K562 (cell line): ENCODE measurements around the gene GRAMD4. TPM values are rescaled to one million over a fixed set of nuclear protein-coding genes. Genes with fewer than 3 reads are reported as not detected.

Experiments used
- ATAC-seq: fragments of 200-7000 bp; cut with Tn5 transposase; 3 replicates; pipeline ENCODE4 v1.9.1; 2020; ENCODE audit warnings: moderate library complexity
- BruUV-seq: library from RNA; stranded (reverse); fragments of 400-500 nt; replicated peaks from 2 replicates; lab custom pipeline; 2021; lab: Mats Ljungman, UMichigan
- CTCF ChIA-PET: fragments of 300-600 bp; formaldehyde crosslinking; extraction: SDS; loops from one replicate; lab custom pipeline; 2021; ENCODE audit warnings: low intra/inter-chr PET ratio; lab: Yijun Ruan, JAX
- POLR2A ChIA-PET: fragments of 300-600, 350-650 bp; sonication (Branson Sonifier 250); formaldehyde crosslinking; extraction: SDS; loops from one replicate; lab custom pipeline; 2021; ENCODE audit warnings: antibody characterized with exemption, inconsistent platforms; lab: Yijun Ruan, JAX
- DNase-seq, 4 experiments: peaks; one replicate each; pipeline versions ENCODE4 v3.0.0 to v3.0.0-alpha.2; 2011 to 2018; ENCODE audit warnings: low spot score in 3 of 4, mixed read lengths in 3 of 4; ENCODE audit errors: extremely low read depth in 1 of 4
- FAIRE-seq: peaks from 2 replicates; lab custom pipeline; 2011; peaks lifted over from hg19 to GRCh38; lab: Jason Lieb, UNC
- H2AFZ ChIP-seq: 2 replicates; pipeline ENCODE4 v1.6.0; 2011; ENCODE audit warnings: low read depth, low read length, control low read depth, inconsistent platforms
- H3K27ac ChIP-seq: fragments of 200-600 bp; 3 replicates; pipeline ENCODE4 v1.8.0; 2011; ENCODE audit warnings: low read depth, mild to moderate bottlenecking, control low read depth, inconsistent platforms, low read length, moderate library complexity, mixed read lengths; ENCODE audit errors: extremely low read depth
- H3K27me3 ChIP-seq, 2 experiments: fragments of 300-600 bp in 1 of 2; 2 replicates in 1 of 2; 3 replicates in 1 of 2; pipeline versions ENCODE4 v1.6.0 to v1.8.0; 2011; ENCODE audit warnings: inconsistent platforms in 2 of 2, low read length in 2 of 2, mild to moderate bottlenecking in 1 of 2, mixed read lengths in 1 of 2, moderate library complexity in 1 of 2; ENCODE audit not compliant: control insufficient read depth in 2 of 2, insufficient read depth in 2 of 2
- H3K36me3 ChIP-seq: fragments of 300-600 bp; 3 replicates; pipeline ENCODE4 v1.8.0; 2011; ENCODE audit warnings: mild to moderate bottlenecking, low read length, inconsistent platforms; ENCODE audit not compliant: control insufficient read depth, insufficient read depth
- H3K4me1 ChIP-seq, 2 experiments: fragments of 200-600 bp in 1 of 2; replicated peaks in 1 of 2; 2 replicates in 1 of 2; 3 replicates in 1 of 2; pipeline versions ENCODE4 v1.5.1 to v1.8.0; 2011; ENCODE audit warnings: inconsistent platforms in 2 of 2, low read length in 2 of 2, mild to moderate bottlenecking in 1 of 2, mixed read lengths in 1 of 2, moderate library complexity in 1 of 2; ENCODE audit not compliant: control insufficient read depth in 2 of 2, insufficient read depth in 2 of 2
- H3K4me2 ChIP-seq: 2 replicates; pipeline ENCODE4 v1.6.1; 2011; ENCODE audit warnings: low read length, control low read depth, inconsistent platforms, mixed read lengths; ENCODE audit not compliant: insufficient read depth
- H3K4me3 ChIP-seq: fragments of 200-600 bp; sonication (generic), shearing (Covaris generic); 2 replicates; pipeline ENCODE4 v1.5.1; 2016; ENCODE audit warnings: control low read depth, inconsistent platforms
- H3K79me2 ChIP-seq: fragments of 200-600 bp; 3 replicates; pipeline ENCODE4 v1.8.0; 2011; ENCODE audit warnings: low read length, inconsistent platforms; ENCODE audit not compliant: control insufficient read depth, insufficient read depth
- H3K9ac ChIP-seq, 2 experiments: 2 replicates each; pipeline versions ENCODE4 v1.6.0 to v1.6.1; 2011; ENCODE audit warnings: low read depth in 2 of 2, low read length in 2 of 2, control low read depth in 1 of 2, inconsistent platforms in 1 of 2, mild to moderate bottlenecking in 1 of 2, mixed read lengths in 1 of 2; ENCODE audit not compliant: insufficient read depth in 1 of 2
- H3K9me1 ChIP-seq: one replicate; pipeline ENCODE4 v1.6.0; 2011; ENCODE audit warnings: inconsistent platforms, mild to moderate bottlenecking, low read length, moderate library complexity; ENCODE audit not compliant: control insufficient read depth, insufficient read depth
- H3K9me3 ChIP-seq: replicated peaks from 2 replicates; pipeline ENCODE4 v1.5.1; 2011; ENCODE audit warnings: low read depth, low read length, inconsistent platforms; ENCODE audit not compliant: control insufficient read depth, insufficient read depth
- H4K20me1 ChIP-seq: replicated peaks from 2 replicates; pipeline ENCODE4 v1.6.1; 2011; ENCODE audit warnings: low read length, inconsistent platforms, mixed read lengths; ENCODE audit not compliant: control insufficient read depth, insufficient read depth
- HMGN3 ChIP-seq: IDR thresholded peaks from 2 replicates; pipeline ENCODE4 v1.6.1; 2011; ENCODE audit warnings: borderline replicate concordance, low read depth, mild to moderate bottlenecking, mixed read lengths, low read length; ENCODE audit not compliant: insufficient read length; ENCODE audit errors: extremely low read depth
- SAFB ChIP-seq: fragments of 200-400 bp; formaldehyde crosslinking; IDR thresholded peaks from 2 replicates; pipeline ENCODE4 v1.6.1; 2017; ENCODE audit warnings: low read depth, low read length, borderline replicate concordance
- ZNF695 ChIP-seq: fragments of 450-650 bp; formaldehyde crosslinking; IDR thresholded peaks from 2 replicates; pipeline ENCODE4 v1.4.0; 2020; ENCODE audit warnings: mild to moderate bottlenecking, moderate library complexity
- WGBS: fragments of 100-300 bp; shearing (Covaris generic); methylation state at CpG from one replicate; pipeline ENCODE4 v1.1.6; 2016; ENCODE audit warnings: low coverage, mixed read lengths; ENCODE audit not compliant: insufficient coverage; ENCODE audit errors: missing lambda C conversion rate; 5-methylcytosine and 5-hydroxymethylcytosine counted together
- in situ Hi-C: fragments of 300-500 bp; cut with MboI; formaldehyde crosslinking; loops from 4 replicates; pipeline ENCODE4 v1.15.0; 2018; ENCODE audit warnings: inconsistent platforms, mixed read lengths
- intact Hi-C: fragments of 100-400 bp; cut with micrococcal nuclease; formaldehyde crosslinking; loops from 2 replicates; pipeline ENCODE4 v1.14.2; 2022
- polyA plus RNA-seq, 8 experiments: library from polyadenylated mRNA; depleted of rRNA in 4 of 8; stranded (reverse) in 5 of 8; unstranded in 3 of 8; fragments of >200 nt; fragmentation: Nextera tagmentation in 2 of 8; fragmentation: Illumina TruSeq in 1 of 8; extraction: Ambion mirVana in 2 of 8; extraction: Trizol in 1 of 8; gene quantifications; 2 replicates each; pipeline versions ENCODE4 v1.2.1 to v1.2.3, GENCODE V29; 2011 to 2014; ENCODE audit warnings: inconsistent platforms in 1 of 8, missing spikeins in 1 of 8
- total RNA-seq, 7 experiments: library from RNA; depleted of rRNA in 6 of 7; stranded (reverse); fragments of >200 nt in 6 of 7; fragmentation: Illumina TruSeq in 2 of 7; extraction: Trizol in 2 of 7; gene quantifications; 2 replicates each; pipeline versions ENCODE4 v1.2.1 to v1.2.3, GENCODE V29; 2011 to 2021; ENCODE audit warnings: low replicate concordance in 1 of 7
- TF ChIP-seq, protein P1 (sequence below): fragments of 150-350 bp; IDR thresholded peaks from 2 replicates; pipeline ENCODE4 v1.6.1; 2014; ENCODE audit warnings: low read depth, mild to moderate bottlenecking, low read length, borderline replicate concordance

The GRAMD4 gene
- total and polyA plus RNA-seq, 9 of the 15 experiments (the other 6 are each of a cell fraction or from before 2014, with no cell fraction given) = 0.18 to 44.8 (median 18.6) TPM

DNA sequence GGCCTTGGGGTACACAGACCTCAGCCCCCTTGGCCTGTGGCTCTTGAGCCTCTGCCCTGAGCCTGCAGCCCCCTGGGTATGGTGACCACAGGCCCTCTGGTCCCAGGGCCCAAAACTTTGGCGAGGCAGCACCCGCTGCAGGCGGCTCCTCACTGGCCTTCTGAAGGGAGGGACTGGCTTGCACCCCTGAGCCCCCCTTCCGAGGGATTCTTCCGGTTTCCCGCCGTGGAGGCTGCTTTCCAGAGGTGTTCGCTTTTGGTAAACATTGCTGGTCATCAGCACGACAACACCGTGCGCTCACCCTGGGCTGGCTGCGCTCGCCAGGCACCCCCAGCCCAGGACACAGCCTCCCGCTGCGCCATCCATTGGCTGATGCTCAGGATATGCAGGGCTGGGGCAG lies 42.0 kb downstream of the GRAMD4 start:
- WGBS = 92% methylated on average over 8 of the region's 15 CpGs
- peaks cover 29% of the 10 kb centered on the region; the same call in 1 of the 3 replicates for H3K36me3 ChIP-seq
- H3K27me3 ChIP-seq = no peaks in the 10 kb centered on the region
- ATAC-seq = no peak
- no peak for DNase-seq
- no peak overlapping the region; a peak in 1 of 4 replicates for H3K9ac ChIP-seq
- CTCF ChIA-PET = no interaction called here
- TF ChIP-seq HMGN3 (no peak), SAFB (no peak), ZNF695 (CRISPR knock-in tag) (no peak)
- TF ChIP-seq, protein P1, sequence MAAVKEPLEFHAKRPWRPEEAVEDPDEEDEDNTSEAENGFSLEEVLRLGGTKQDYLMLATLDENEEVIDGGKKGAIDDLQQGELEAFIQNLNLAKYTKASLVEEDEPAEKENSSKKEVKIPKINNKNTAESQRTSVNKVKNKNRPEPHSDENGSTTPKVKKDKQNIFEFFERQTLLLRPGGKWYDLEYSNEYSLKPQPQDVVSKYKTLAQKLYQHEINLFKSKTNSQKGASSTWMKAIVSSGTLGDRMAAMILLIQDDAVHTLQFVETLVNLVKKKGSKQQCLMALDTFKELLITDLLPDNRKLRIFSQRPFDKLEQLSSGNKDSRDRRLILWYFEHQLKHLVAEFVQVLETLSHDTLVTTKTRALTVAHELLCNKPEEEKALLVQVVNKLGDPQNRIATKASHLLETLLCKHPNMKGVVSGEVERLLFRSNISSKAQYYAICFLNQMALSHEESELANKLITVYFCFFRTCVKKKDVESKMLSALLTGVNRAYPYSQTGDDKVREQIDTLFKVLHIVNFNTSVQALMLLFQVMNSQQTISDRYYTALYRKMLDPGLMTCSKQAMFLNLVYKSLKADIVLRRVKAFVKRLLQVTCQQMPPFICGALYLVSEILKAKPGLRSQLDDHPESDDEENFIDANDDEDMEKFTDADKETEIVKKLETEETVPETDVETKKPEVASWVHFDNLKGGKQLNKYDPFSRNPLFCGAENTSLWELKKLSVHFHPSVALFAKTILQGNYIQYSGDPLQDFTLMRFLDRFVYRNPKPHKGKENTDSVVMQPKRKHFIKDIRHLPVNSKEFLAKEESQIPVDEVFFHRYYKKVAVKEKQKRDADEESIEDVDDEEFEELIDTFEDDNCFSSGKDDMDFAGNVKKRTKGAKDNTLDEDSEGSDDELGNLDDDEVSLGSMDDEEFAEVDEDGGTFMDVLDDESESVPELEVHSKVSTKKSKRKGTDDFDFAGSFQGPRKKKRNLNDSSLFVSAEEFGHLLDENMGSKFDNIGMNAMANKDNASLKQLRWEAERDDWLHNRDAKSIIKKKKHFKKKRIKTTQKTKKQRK = no peak
- H3K79me2 ChIP-seq = no peaks in the 10 kb centered on the region; the same call in 2 of the 3 replicates
- H3K4me2 ChIP-seq = no peak overlapping the region
- H3K9me1 ChIP-seq = no peaks in the 10 kb centered on the region
- H3K4me3 ChIP-seq = no peak overlapping the region
- H3K9me3 ChIP-seq = no peaks in the 10 kb centered on the region
- intact Hi-C loops (no loop called here), in situ Hi-C loops (no loop called here)
- no peak overlapping the region for H2AFZ ChIP-seq
- FAIRE-seq = no peak
- POLR2A ChIA-PET = no interaction called here
- no TSS peak for BruUV-seq
- no peak overlapping the region for H3K27ac ChIP-seq
- peaks cover 0 to 48% of the 10 kb centered on the region in 2 experiments; a peak in 3 of 5 replicates for H3K4me1 ChIP-seq
- H4K20me1 ChIP-seq = no peaks in the 10 kb centered on the region
